HepG2 (cell line): ENCODE results near the gene AKT3. TPM values are rescaled to one million over a fixed set of nuclear protein-coding genes. Genes with fewer than 3 reads are reported as not detected.

Experiments used
- ATAC-seq: fragments of 200-7000 bp; cut with Tn5 transposase; 3 replicates; pipeline ENCODE4 v1.9.1; 2020; ENCODE audit warnings: mild to moderate bottlenecking, moderate library complexity
- BruUV-seq: library from RNA; stranded (reverse); fragments of 400-500 nt; replicated peaks from 2 replicates; lab custom pipeline; 2021; lab: Mats Ljungman, UMichigan
- CTCF ChIA-PET: fragments of 300-600 bp; formaldehyde crosslinking; extraction: SDS; loops from one replicate; lab custom pipeline; 2021; ENCODE audit warnings: low total read pairs, inconsistent platforms, low intra/inter-chr PET ratio; lab: Yijun Ruan, JAX
- POLR2A ChIA-PET: fragments of 350-600 bp; sonication (Branson Sonifier 250); formaldehyde crosslinking; loops from one replicate; lab custom pipeline; 2020; ENCODE audit warnings: antibody characterized with exemption, inconsistent platforms; lab: Yijun Ruan, JAX
- DNase-seq: peaks from one replicate; pipeline ENCODE4 v3.0.0-alpha.2; 2015; ENCODE audit warnings: low spot score
- FAIRE-seq: peaks from 3 replicates; lab custom pipeline; 2011; peaks lifted over from hg19 to GRCh38; lab: Jason Lieb, UNC
- H2AFZ ChIP-seq: one replicate; pipeline ENCODE4 v1.6.1; 2011; ENCODE audit warnings: low read length, inconsistent platforms
- H3K27ac ChIP-seq: fragments of 300-600 bp; 3 replicates; pipeline ENCODE4 v1.8.0; 2011; ENCODE audit warnings: mixed run types, mild to moderate bottlenecking, mixed read lengths, low read length, inconsistent platforms; ENCODE audit not compliant: insufficient read depth; ENCODE audit errors: extremely low read length
- H3K27me3 ChIP-seq, 2 experiments: fragments of 200-600 bp in 1 of 2; 2 replicates in 1 of 2; 3 replicates in 1 of 2; pipeline versions ENCODE4 v1.6.0 to v1.8.0; 2011; ENCODE audit warnings: low read length in 2 of 2, mild to moderate bottlenecking in 2 of 2, moderate library complexity in 2 of 2, inconsistent platforms in 1 of 2; ENCODE audit not compliant: insufficient read depth in 2 of 2, control insufficient read depth in 1 of 2
- H3K36me3 ChIP-seq, 2 experiments: fragments of 200-600 bp in 1 of 2; replicated peaks in 1 of 2; 2 replicates in 1 of 2; 3 replicates in 1 of 2; pipeline versions ENCODE4 v1.5.1 to v1.8.0; 2011; ENCODE audit warnings: low read length in 2 of 2, inconsistent platforms in 1 of 2; ENCODE audit not compliant: insufficient read depth in 2 of 2, control insufficient read depth in 1 of 2
- H3K4me1 ChIP-seq: 2 replicates; pipeline ENCODE4 v1.5.1; 2012; ENCODE audit warnings: low read length, inconsistent platforms; ENCODE audit not compliant: insufficient read depth
- H3K4me2 ChIP-seq: 2 replicates; pipeline ENCODE4 v1.6.0; 2011; ENCODE audit warnings: low read depth, low read length, inconsistent platforms
- H3K4me3 ChIP-seq, 3 experiments: fragments of 200-600 bp in 1 of 3; sonication (generic), shearing (Covaris generic) in 1 of 3; replicated peaks in 1 of 3; 2 replicates each; pipeline ENCODE4 v1.5.1; 2011 to 2016; ENCODE audit warnings: low read length in 3 of 3, inconsistent platforms in 2 of 3, low read depth in 2 of 3, mild to moderate bottlenecking in 2 of 3, control low read depth in 1 of 3, mixed read lengths in 1 of 3; ENCODE audit not compliant: insufficient read depth in 1 of 3
- H3K79me2 ChIP-seq: one replicate; pipeline ENCODE4 v1.6.1; 2011; ENCODE audit warnings: low read length, inconsistent platforms; ENCODE audit not compliant: insufficient read depth
- H3K9ac ChIP-seq: 2 replicates; pipeline ENCODE4 v1.6.0; 2011; ENCODE audit warnings: mild to moderate bottlenecking, low read depth, low read length, inconsistent platforms; ENCODE audit not compliant: insufficient read depth
- H3K9me3 ChIP-seq: 2 replicates; pipeline ENCODE4 v1.5.1; 2012; ENCODE audit warnings: mild to moderate bottlenecking, low read length
- H4K20me1 ChIP-seq: 2 replicates; pipeline ENCODE4 v1.6.0; 2011; ENCODE audit warnings: inconsistent platforms, mild to moderate bottlenecking, low read length, moderate library complexity; ENCODE audit not compliant: insufficient read depth
- HOXA7 ChIP-seq: sonication (generic); formaldehyde crosslinking; IDR thresholded peaks from 2 replicates; pipeline ENCODE4 v1.8.1; 2022; ENCODE audit warnings: mild to moderate bottlenecking, missing genetic modification reagents, moderate library complexity
- MAFK ChIP-seq, 2 experiments: IDR thresholded peaks in 1 of 2; conservative IDR thresholded peaks in 1 of 2; 2 replicates each; pipeline ENCODE4 v1.6.1; 2011; ENCODE audit warnings: improper control_type of control experiment in 2 of 2, low read length in 2 of 2
- NR2F6 ChIP-seq, 2 experiments: IDR thresholded peaks; 2 replicates each; pipeline ENCODE4 v1.6.1; 2016; ENCODE audit warnings: antibody characterized with exemption in 1 of 2, mild to moderate bottlenecking in 1 of 2
- RBM22 ChIP-seq: fragments of 200-400 bp; formaldehyde crosslinking; optimal IDR thresholded peaks from 2 replicates; pipeline ENCODE3; 2017; ENCODE audit warnings: mild to moderate bottlenecking, low read length, moderate library complexity
- SMAD3 ChIP-seq: sonication (generic); formaldehyde crosslinking; IDR thresholded peaks from 2 replicates; pipeline ENCODE4 v1.4.0; 2020; ENCODE audit warnings: missing genetic modification reagents
- TEAD3 ChIP-seq: optimal IDR thresholded peaks from 2 replicates; pipeline ENCODE3; 2016; ENCODE audit warnings: borderline replicate concordance
- TGIF2 ChIP-seq: IDR thresholded peaks from 2 replicates; pipeline ENCODE4 v1.6.1; 2016; ENCODE audit warnings: control low read depth, missing compliant biosample characterization
- ZNF260 ChIP-seq: sonication (generic); formaldehyde crosslinking; IDR thresholded peaks from 2 replicates; pipeline ENCODE4 v1.4.0; 2020; ENCODE audit warnings: missing genetic modification reagents, low read depth, mild to moderate bottlenecking, borderline replicate concordance
- ZNF3 ChIP-seq: IDR thresholded peaks from 2 replicates; pipeline ENCODE4 v1.7.0; 2017; ENCODE audit warnings: inconsistent platforms
- WGBS: methylation state at CpG from one replicate; pipeline ENCODE4 v1.1.6; 2017; ENCODE audit warnings: low lambda C conversion rate; 5-methylcytosine and 5-hydroxymethylcytosine counted together
- in situ Hi-C: cut with HindIII; loops from 2 replicates; pipeline ENCODE4 v1.10.0; 2017; ENCODE audit warnings: low pct_unique_long_range_greater_than_20kb; ENCODE audit not compliant: extremely low pct_ligation_motif_present
- intact Hi-C: fragments of 100-400 bp; cut with micrococcal nuclease; formaldehyde crosslinking; loops from one replicate; pipeline ENCODE4 v1.10.0; 2022; ENCODE audit not compliant: unreplicated experiment
- polyA plus RNA-seq, 8 experiments: library from polyadenylated mRNA; depleted of rRNA in 3 of 8; stranded (reverse) in 7 of 8; unstranded in 1 of 8; fragments of >200 nt; fragmentation: Illumina TruSeq in 4 of 8; extraction: Trizol in 4 of 8; gene quantifications; 2 replicates each; pipeline versions ENCODE4 v1.2.1 to v1.2.3, GENCODE V29; 2011 to 2016; ENCODE audit warnings: low read depth in 4 of 8, missing spikeins in 1 of 8, mixed read lengths in 1 of 8; ENCODE audit not compliant: insufficient read depth in 1 of 8
- total RNA-seq, 5 experiments: library from RNA; depleted of rRNA; stranded (reverse); fragments of >200 nt; fragmentation: Illumina TruSeq; extraction: Trizol; gene quantifications; 2 replicates each; pipeline ENCODE4 v1.2.3, GENCODE V29; 2016; ENCODE audit warnings: low read depth in 1 of 5
- TF ChIP-seq, protein P1 (sequence below): sonication (generic); formaldehyde crosslinking; IDR thresholded peaks from 2 replicates; pipeline ENCODE4 v1.5.0; 2020; ENCODE audit warnings: mild to moderate bottlenecking, missing genetic modification reagents, moderate library complexity
- TF ChIP-seq, protein P2 (sequence below): sonication (generic); formaldehyde crosslinking; IDR thresholded peaks from 2 replicates; pipeline ENCODE4 v1.5.0; 2020; ENCODE audit warnings: mild to moderate bottlenecking, missing genetic modification reagents

The AKT3 gene
- total and polyA plus RNA-seq, 2 of the 13 experiments (the other 11 are each of a cell fraction or from before 2014, with no cell fraction given), result 0.07 TPM

DNA sequence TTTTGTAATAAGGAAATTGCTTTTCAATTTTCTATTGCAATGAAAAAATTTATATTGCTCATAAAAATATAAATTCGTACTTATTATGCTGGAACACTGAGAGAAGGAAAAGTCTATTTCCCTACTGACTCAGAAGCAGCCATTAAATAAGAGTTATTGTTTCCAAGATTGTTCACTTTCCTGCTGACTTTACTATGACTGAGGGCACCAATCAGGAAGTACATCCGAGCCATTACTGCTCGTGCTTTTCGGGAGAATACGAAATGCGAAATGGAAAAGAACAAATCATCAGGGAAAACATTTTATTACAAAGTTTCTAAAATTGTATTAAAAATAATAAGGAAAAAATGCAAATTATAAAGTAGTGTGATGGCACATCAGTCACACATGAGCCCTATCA lies 204.8 kb downstream of the AKT3 start (continued):
- TF ChIP-seq NR2F6 (IDR thresholded peaks at IDR 0.05) (no peak), NR2F6 (CRISPR knock-in tag; IDR thresholded peaks at IDR 0.05) (no peak), SMAD3 (CRISPR knock-in tag) (no peak)

DNA sequence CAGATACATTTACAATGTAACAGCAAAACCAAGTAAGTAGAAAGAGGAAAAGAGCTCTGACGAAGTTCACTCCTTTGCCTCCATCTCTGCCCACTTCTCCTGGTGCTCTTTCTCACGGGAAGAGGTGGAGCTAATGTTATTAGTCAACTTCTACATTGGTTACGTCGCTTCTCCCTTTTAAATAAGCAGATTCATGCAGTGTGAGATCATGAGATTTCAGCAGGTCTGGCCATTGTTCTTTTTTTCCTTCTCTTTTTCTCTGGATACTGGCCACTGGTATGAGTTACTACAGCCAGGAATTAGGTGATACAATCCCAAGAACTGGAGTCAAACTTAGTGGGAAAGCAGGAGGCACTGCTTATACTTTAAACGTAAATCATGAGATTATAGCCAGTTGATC lies 207.1 kb downstream of the AKT3 start:
- intact Hi-C loops, result no loop called here
- Histone ChIP-seq H3K27ac (no peak overlapping the region), H3K4me1 (no peaks in the 10 kb centered on the region), H2AFZ (no peak overlapping the region), H3K4me3 (no peak overlapping the region), H4K20me1 (no peaks in the 10 kb centered on the region), H3K79me2 (no peaks in the 10 kb centered on the region), H3K9ac (no peak overlapping the region), H3K36me3 (no peaks in the 10 kb centered on the region), H3K27me3 (no peaks in the 10 kb centered on the region), H3K4me2 (no peak overlapping the region), H3K9me3 (peaks cover 4% of the 10 kb centered on the region; the same call in 1 of the 2 replicates)
- ChIA-PET CTCF (no interaction called here), POLR2A (no interaction called here)
- WGBS, result 2% methylated on average over 5 of the region's 5 CpGs
- DNase-seq (no peak), ATAC-seq (no peak), FAIRE-seq (no peak)
- in situ Hi-C loops, result no loop called here
- TF ChIP-seq TGIF2 (CRISPR knock-in tag), result no peak
- TF ChIP-seq, protein P1, sequence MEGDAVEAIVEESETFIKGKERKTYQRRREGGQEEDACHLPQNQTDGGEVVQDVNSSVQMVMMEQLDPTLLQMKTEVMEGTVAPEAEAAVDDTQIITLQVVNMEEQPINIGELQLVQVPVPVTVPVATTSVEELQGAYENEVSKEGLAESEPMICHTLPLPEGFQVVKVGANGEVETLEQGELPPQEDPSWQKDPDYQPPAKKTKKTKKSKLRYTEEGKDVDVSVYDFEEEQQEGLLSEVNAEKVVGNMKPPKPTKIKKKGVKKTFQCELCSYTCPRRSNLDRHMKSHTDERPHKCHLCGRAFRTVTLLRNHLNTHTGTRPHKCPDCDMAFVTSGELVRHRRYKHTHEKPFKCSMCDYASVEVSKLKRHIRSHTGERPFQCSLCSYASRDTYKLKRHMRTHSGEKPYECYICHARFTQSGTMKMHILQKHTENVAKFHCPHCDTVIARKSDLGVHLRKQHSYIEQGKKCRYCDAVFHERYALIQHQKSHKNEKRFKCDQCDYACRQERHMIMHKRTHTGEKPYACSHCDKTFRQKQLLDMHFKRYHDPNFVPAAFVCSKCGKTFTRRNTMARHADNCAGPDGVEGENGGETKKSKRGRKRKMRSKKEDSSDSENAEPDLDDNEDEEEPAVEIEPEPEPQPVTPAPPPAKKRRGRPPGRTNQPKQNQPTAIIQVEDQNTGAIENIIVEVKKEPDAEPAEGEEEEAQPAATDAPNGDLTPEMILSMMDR (CRISPR knock-in tag), result no peak
- TF ChIP-seq ZNF260, result no peak
- no peak for TF ChIP-seq TEAD3
- no peak for TF ChIP-seq MAFK (conservative IDR thresholded peaks at IDR 0.05 in 1 of 2, IDR thresholded peaks at IDR 0.05 in 1 of 2; ENCODE audit: low read length in 2 of 2)
- TF ChIP-seq, protein P2, sequence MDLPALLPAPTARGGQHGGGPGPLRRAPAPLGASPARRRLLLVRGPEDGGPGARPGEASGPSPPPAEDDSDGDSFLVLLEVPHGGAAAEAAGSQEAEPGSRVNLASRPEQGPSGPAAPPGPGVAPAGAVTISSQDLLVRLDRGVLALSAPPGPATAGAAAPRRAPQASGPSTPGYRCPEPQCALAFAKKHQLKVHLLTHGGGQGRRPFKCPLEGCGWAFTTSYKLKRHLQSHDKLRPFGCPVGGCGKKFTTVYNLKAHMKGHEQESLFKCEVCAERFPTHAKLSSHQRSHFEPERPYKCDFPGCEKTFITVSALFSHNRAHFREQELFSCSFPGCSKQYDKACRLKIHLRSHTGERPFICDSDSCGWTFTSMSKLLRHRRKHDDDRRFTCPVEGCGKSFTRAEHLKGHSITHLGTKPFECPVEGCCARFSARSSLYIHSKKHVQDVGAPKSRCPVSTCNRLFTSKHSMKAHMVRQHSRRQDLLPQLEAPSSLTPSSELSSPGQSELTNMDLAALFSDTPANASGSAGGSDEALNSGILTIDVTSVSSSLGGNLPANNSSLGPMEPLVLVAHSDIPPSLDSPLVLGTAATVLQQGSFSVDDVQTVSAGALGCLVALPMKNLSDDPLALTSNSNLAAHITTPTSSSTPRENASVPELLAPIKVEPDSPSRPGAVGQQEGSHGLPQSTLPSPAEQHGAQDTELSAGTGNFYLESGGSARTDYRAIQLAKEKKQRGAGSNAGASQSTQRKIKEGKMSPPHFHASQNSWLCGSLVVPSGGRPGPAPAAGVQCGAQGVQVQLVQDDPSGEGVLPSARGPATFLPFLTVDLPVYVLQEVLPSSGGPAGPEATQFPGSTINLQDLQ, result no peak
- no peak for TF ChIP-seq HOXA7
- TF ChIP-seq ZNF3 (CRISPR knock-in tag), result no peak
- no peak for TF ChIP-seq RBM22
- no TSS peak for BruUV-seq
